ENCODE results near the gene TYRP1.

DNA sequence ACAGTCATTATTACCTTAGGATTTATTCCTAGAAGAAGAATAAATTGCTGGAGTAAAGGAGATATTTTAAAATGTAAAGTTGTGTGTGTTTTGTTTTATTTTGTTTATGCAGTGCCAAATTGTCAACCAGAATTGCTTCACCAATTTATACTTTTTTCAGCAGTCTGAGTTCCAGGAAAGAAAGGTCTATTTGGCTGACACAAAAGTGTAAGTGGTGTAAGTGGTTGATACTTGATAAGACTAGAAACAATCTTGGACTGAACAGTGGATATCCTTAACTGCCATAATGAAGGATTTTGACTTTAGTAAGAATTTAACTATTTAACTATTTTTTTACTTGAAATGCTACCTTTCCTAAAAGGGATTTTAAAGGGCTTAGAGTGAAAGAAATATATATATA lies 37.7 kb downstream of the TYRP1 start:
- TF ChIP-seq, protein P1, sequence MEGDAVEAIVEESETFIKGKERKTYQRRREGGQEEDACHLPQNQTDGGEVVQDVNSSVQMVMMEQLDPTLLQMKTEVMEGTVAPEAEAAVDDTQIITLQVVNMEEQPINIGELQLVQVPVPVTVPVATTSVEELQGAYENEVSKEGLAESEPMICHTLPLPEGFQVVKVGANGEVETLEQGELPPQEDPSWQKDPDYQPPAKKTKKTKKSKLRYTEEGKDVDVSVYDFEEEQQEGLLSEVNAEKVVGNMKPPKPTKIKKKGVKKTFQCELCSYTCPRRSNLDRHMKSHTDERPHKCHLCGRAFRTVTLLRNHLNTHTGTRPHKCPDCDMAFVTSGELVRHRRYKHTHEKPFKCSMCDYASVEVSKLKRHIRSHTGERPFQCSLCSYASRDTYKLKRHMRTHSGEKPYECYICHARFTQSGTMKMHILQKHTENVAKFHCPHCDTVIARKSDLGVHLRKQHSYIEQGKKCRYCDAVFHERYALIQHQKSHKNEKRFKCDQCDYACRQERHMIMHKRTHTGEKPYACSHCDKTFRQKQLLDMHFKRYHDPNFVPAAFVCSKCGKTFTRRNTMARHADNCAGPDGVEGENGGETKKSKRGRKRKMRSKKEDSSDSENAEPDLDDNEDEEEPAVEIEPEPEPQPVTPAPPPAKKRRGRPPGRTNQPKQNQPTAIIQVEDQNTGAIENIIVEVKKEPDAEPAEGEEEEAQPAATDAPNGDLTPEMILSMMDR (IDR thresholded peaks at IDR 0.05), result no peak
- no peak for TF ChIP-seq POLR2A (IDR thresholded peaks at IDR 0.05)
